ENCODE data around the gene ARL5B.

ARL5B gene

GRCh38 chr10:18658271-18659124 lies 733 bp upstream of the ARL5B start:
- no peak for DNase-seq (ENCODE audit: low read depth, low spot score)

- DNase-seq (ENCODE audit: low read depth, low spot score) = no peak
Measured at GRCh38 chr10:18659819-18660535, 746 bp downstream of the ARL5B start.

DNA sequence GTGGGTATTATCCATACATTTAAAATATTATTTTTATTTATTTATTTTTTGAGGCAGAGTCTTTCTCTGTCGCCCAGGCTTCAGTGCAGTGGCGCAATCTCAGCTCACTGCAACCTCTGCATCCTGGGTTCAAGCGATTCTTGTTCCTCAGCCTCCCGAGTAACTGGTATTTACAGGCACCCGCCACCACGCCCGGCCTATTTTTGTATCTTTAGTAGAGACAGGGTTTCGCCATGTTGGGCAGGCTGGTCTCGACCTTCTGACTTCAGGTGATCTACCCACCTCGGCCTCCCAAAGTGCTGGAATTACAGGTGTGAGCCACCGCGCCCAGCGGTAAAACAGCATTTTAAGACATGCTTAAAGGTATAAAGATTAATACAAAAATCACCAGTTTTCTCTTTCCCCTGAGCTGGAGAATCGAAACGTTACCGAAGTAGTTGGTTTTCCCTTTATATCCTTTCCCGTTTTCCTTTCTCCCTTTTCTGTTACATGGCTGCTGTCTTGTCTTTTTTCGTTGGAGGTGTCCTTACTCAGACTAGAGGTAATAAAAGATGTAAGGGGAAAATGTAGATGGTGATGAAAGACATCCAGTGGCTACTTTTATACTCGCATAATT lies 1.7 kb downstream of the ARL5B start:
- no peak for DNase-seq (ENCODE audit: low read depth, low spot score)

GRCh38 chr10:18664841-18665478 lies 5.7 kb downstream of the ARL5B start:
- DNase-seq (ENCODE audit: low read depth, low spot score) = no peak

GRCh38 chr10:18665815-18666558 lies 6.8 kb downstream of the ARL5B start:
- DNase-seq (ENCODE audit: low read depth, low spot score) = no peak

DNA sequence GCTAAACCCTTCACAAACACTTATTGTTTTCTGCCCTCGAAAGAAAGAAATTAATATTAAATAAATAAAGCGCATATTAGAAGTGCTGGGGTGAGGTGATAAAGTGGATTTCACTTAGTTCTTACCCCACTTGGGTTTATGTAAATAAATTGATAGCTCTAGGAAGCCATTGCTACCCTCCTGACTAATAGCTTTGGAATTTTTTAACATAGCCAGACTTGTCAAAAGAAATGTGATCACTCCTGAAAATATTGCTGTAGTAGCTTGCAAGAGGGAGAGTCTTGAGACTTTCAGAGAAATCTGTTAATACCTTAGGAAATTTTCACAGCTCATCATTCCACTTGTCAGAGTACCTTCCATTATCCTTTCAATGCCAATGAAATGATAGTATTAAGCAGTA lies 7.6 kb downstream of the ARL5B start:
- no peak for DNase-seq (ENCODE audit: low read depth, low spot score)

DNA sequence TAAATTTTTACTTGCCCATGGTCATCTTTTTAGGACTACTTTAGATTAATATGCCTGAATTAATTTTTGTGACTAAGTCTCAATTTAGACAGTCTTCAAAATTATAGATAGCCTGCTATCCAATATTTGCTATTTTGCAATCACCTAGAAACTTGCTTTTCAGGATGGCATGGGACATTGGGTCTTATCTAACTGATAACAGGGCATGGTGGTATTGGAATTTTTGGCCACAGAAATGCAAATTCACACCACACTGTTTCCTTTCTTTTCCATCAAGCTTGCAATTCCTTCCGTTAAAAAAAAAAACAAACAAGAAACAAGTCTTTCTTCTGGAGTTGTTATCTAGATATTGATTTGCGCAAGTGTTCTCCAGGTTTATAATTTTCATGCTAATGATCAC lies 8.8 kb downstream of the ARL5B start:
- no peak for DNase-seq (ENCODE audit: low read depth, low spot score)

GRCh38 chr10:18675086-18675801 lies 16.0 kb downstream of the ARL5B start:
- DNase-seq (ENCODE audit: low read depth, low spot score) = no peak

DNA sequence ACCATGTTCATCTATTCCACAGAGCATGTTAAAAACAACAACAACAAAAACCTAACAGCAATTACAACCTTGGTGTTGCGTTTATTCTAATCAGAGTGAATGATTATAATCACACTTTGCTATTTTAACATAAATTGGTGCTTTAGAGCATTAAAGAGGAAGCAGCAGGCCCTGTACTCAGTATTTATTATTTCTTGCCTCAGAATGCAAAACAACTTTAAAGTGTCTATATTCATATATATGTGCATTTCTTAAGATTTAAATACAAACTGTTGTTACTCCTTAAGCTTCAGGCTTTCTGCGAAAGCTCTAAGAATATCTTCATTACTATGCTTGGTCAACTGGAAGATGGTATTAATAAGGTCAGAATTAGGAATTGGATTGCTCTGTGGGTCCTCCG lies 21.5 kb downstream of the ARL5B start:
- DNase-seq (ENCODE audit: low read depth, low spot score) = no peak

DNA sequence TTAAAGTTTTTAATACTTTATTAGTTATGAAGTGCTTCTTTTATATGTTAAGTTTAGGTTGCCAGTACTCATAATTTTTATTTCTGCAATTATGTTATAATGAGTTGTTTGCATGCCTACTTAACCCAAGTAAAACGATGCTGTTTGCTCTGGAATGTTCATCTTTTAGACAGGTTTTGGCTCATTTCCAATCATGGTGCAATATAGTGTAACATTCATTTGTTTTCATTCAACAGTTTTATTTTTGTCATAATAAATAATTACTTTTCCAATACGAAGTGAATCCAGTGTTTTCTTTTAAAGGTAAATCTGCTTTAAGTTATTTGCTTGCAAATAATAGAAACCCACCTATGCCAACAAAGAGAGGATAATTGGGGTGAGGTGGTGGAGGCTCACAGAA lies 22.1 kb downstream of the ARL5B start:
- DNase-seq (ENCODE audit: low read depth, low spot score) = no peak

DNA sequence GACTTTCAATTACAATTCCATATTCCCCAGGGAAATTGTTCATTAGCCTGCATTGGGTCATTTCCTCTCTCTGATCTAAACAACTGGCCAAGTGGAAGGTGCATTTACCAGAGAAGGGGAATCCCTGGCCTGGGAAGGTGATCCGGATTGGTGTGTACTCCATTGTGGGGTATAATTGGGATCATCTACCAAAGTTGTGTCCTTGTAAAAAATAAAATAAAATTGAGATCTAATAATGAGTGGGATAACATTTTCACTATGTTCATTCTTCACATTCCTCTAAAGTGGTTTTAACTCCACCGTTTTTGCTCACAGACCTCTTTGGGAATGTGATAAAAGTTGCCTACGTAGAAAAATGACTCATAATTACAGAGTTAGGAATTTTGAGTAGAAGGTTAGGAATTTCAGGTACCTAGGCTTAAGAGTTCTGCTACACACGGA lies 22.8 kb downstream of the ARL5B start:
- DNase-seq (ENCODE audit: low read depth, low spot score) = no peak

- DNase-seq (ENCODE audit: low read depth, low spot score) = no peak
Measured at GRCh38 chr10:18683427-18683826, 24.2 kb downstream of the ARL5B start.

DNA sequence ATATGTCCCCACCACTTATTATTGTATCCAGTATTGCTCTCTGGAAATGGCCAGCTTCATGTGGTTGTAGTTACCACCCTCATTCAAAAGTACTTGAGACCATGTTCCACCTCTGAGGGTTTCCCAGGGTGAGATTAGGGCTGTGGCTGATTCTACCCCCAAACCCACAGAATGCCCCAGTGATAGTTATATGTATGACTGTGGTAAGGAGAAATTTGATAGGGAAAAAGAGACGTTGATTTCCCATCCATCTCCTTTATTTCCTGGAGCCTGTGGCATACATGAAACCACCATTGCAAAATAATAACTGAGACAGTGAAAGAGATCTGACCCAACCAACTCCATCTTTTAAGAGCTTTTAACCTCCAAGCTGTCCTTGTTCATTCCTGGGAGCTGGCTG lies 25.2 kb downstream of the ARL5B start:
- DNase-seq (ENCODE audit: low read depth, low spot score) = no peak

GRCh38 chr10:18684953-18685352 lies 25.7 kb downstream of the ARL5B start:
- DNase-seq (ENCODE audit: low read depth, low spot score) = no peak

GRCh38 chr10:18685555-18685954 lies 26.3 kb downstream of the ARL5B start:
- DNase-seq (ENCODE audit: low read depth, low spot score) = no peak

DNA sequence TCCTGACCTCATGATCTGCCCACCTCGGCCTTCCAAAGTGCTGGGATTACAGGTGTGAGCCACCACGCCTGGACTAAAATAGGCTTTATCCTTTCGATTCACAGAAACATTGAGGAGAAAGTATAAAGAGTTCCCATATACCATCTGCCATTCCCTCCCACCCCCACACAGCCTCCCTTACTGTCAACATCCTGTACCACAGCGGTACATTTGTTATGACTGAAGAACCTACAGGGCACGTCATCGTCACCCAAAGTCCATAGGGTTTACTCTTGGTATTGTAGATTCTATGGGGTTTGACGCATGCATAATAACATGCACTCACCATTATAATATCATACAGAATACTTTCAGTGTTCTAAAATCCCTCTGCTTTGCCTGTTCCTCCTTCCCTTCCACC lies 28.0 kb downstream of the ARL5B start:
- DNase-seq (ENCODE audit: low read depth, low spot score) = no peak

- no peak for DNase-seq (ENCODE audit: low read depth, low spot score)
Measured at GRCh38 chr10:18687706-18688105, 28.5 kb downstream of the ARL5B start.

DNA sequence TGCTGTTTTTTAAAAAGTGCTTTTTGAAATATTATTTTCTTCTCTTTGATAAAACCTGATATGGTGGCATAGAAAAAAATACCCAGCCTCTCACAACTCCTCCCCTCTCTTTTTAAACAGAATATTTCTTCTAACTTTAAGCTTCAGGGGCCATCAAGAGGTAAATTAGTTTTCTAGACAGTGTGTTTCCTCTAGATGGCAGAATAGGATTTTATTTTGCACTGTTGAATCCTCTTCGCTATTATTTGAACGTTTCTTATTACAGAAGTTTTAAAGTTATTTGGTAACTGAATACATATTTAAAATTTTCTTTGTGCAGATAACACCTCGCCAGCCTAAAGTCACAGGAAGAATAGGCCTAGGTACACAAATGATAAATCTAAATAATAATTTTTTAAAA lies 30.3 kb downstream of the ARL5B start:
- no peak for DNase-seq (ENCODE audit: low read depth, low spot score)

DNA sequence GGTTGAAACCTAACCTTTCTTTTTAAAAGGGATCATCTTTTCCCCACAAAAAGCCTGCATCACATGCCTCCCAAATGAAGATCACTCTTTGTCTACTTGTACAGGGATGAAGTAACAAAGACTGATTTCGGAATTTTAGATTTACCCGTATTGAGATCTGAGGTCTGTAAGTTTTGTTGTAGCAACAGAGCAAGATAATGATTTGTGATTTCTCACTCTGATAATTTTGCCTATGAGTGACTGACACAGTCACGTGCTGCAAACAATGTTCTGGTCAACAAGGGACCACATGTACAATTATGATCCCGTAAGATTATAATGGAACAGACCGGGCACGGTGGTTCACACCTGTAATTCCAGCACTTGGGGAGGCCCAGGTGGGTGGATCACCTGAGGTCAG lies 31.3 kb downstream of the ARL5B start:
- no peak for DNase-seq (ENCODE audit: low read depth, low spot score)

All from brain pericyte (primary cell).